ENCODE data around the gene CHRND.

Gene CHRND

GRCh38 chr2:232502911-232503808 lies 22.8 kb upstream of the CHRND start:
- Histone ChIP-seq H4K20me1 (ENCODE audit: insufficient read depth, low read length) (no peaks in the 10 kb centered on the region), H3K4me1 (ENCODE audit: low read length) (no peaks in the 10 kb centered on the region), H3K4me2 (ENCODE audit: low read length) (no peak overlapping the region), H3K36me3 (replicated peaks; ENCODE audit: low read depth, low read length) (no peaks in the 10 kb centered on the region), H2AFZ (ENCODE audit: low read depth, low read length) (no peak overlapping the region), H3K4me3 (ENCODE audit: low read length) (no peak overlapping the region), H3K27ac (ENCODE audit: low read length) (no peak overlapping the region), H3K9ac (ENCODE audit: low read length) (no peak overlapping the region), H3K9me3 (ENCODE audit: insufficient read depth, low read length) (no peaks in the 10 kb centered on the region), H3K79me2 (ENCODE audit: low read length) (no peaks in the 10 kb centered on the region), H3K27me3 (ENCODE audit: low read depth, low read length) (no peaks in the 10 kb centered on the region)
- TF ChIP-seq EZH2phosphoT487 (IDR thresholded peaks at IDR 0.05; ENCODE audit: low read depth) = no peak

- Histone ChIP-seq H3K79me2 (ENCODE audit: low read length) (no peaks in the 10 kb centered on the region), H2AFZ (ENCODE audit: low read depth, low read length) (no peak overlapping the region), H3K4me3 (ENCODE audit: low read length) (no peak overlapping the region), H3K4me2 (ENCODE audit: low read length) (no peak overlapping the region), H4K20me1 (ENCODE audit: insufficient read depth, low read length) (no peaks in the 10 kb centered on the region), H3K36me3 (replicated peaks; ENCODE audit: low read depth, low read length) (no peaks in the 10 kb centered on the region), H3K27ac (ENCODE audit: low read length) (no peak overlapping the region), H3K4me1 (ENCODE audit: low read length) (no peaks in the 10 kb centered on the region), H3K9me3 (ENCODE audit: insufficient read depth, low read length) (no peaks in the 10 kb centered on the region), H3K9ac (ENCODE audit: low read length) (no peak overlapping the region), H3K27me3 (ENCODE audit: low read depth, low read length) (no peaks in the 10 kb centered on the region)
- TF ChIP-seq CTCF (IDR thresholded peaks at IDR 0.05; ENCODE audit: low read depth, low read length) (no peak), EZH2phosphoT487 (IDR thresholded peaks at IDR 0.05; ENCODE audit: low read depth) (no peak)
These were observed 22.1 kb upstream of the CHRND start for GRCh38 chr2:232503809-232504323.

GRCh38 chr2:232504438-232504837 lies 21.5 kb upstream of the CHRND start:
- Histone ChIP-seq H3K27ac (ENCODE audit: low read length) (no peak overlapping the region), H3K79me2 (ENCODE audit: low read length) (no peaks in the 10 kb centered on the region), H3K4me3 (ENCODE audit: low read length) (no peak overlapping the region), H3K27me3 (ENCODE audit: low read depth, low read length) (no peaks in the 10 kb centered on the region), H3K36me3 (replicated peaks; ENCODE audit: low read depth, low read length) (no peaks in the 10 kb centered on the region), H3K9me3 (ENCODE audit: insufficient read depth, low read length) (no peaks in the 10 kb centered on the region), H3K9ac (ENCODE audit: low read length) (no peak overlapping the region), H2AFZ (ENCODE audit: low read depth, low read length) (no peak overlapping the region), H3K4me1 (ENCODE audit: low read length) (no peaks in the 10 kb centered on the region), H4K20me1 (ENCODE audit: insufficient read depth, low read length) (no peaks in the 10 kb centered on the region), H3K4me2 (ENCODE audit: low read length) (no peak overlapping the region)
- no peak for TF ChIP-seq CTCF (IDR thresholded peaks at IDR 0.05; ENCODE audit: low read depth, low read length)
- no peak for TF ChIP-seq EZH2phosphoT487 (IDR thresholded peaks at IDR 0.05; ENCODE audit: low read depth)

GRCh38 chr2:232505856-232506255 lies 20.1 kb upstream of the CHRND start:
- H3K27ac ChIP-seq (ENCODE audit: low read length) = no peak overlapping the region
- TF ChIP-seq CTCF (IDR thresholded peaks at IDR 0.05; ENCODE audit: low read depth, low read length) = no peak
- TF ChIP-seq EZH2phosphoT487 (IDR thresholded peaks at IDR 0.05; ENCODE audit: low read depth) = no peak
- H3K4me1 ChIP-seq (ENCODE audit: low read length) = no peaks in the 10 kb centered on the region
- no peak overlapping the region for H3K4me2 ChIP-seq (ENCODE audit: low read length)
- no peaks in the 10 kb centered on the region for H3K27me3 ChIP-seq (ENCODE audit: low read depth, low read length)
- H3K36me3 ChIP-seq (replicated peaks; ENCODE audit: low read depth, low read length) = no peaks in the 10 kb centered on the region
- H3K9ac ChIP-seq (ENCODE audit: low read length) = no peak overlapping the region
- no peak overlapping the region for H2AFZ ChIP-seq (ENCODE audit: low read depth, low read length)
- no peaks in the 10 kb centered on the region for H3K79me2 ChIP-seq (ENCODE audit: low read length)
- no peaks in the 10 kb centered on the region for H3K9me3 ChIP-seq (ENCODE audit: insufficient read depth, low read length)
- no peak overlapping the region for H3K4me3 ChIP-seq (ENCODE audit: low read length)
- no peaks in the 10 kb centered on the region for H4K20me1 ChIP-seq (ENCODE audit: insufficient read depth, low read length)

All from OCI-LY3 (cell line).